Activated naive CD4-positive, alpha-beta T cell treated with anti-CD3 and anti-CD28 coated beads, Interleukin-2, amount 50 U/mL, for 16 hours (primary cell): ENCODE measurements around the gene UTRN.

Experiments
- DNase-seq: peaks from one replicate; pipeline ENCODE4 v3.0.0-alpha.2; 2020

UTRN gene

GRCh38 chr6:144284783-144285547 is at the start of gene UTRN:
Gene UTRN, plus strand, starts transcription at chr6:144285335. Its CDS starts 6,494 bp downstream, at chr6:144291829.
- DNase-seq: peak; percentile 41

GRCh38 chr6:144244688-144245087 is 40.4 kb upstream of the UTRN start:
- no peak for DNase-seq

GRCh38 chr6:144246988-144247387 is 38.1 kb upstream of the UTRN start:
- no peak for DNase-seq

GRCh38 chr6:144248003-144248402 is 37.1 kb upstream of the UTRN start:
- DNase-seq: no peak

- no peak for DNase-seq
Observed at GRCh38 chr6:144248476-144249301, 36.4 kb upstream of the UTRN start.

- no peak for DNase-seq
Observed at GRCh38 chr6:144250276-144250675, 34.9 kb upstream of the UTRN start.

- no peak for DNase-seq
Observed at GRCh38 chr6:144252259-144252658, 32.9 kb upstream of the UTRN start.

- DNase-seq: no peak
Observed at GRCh38 chr6:144259986-144260385, 25.1 kb upstream of the UTRN start.

GRCh38 chr6:144262470-144263369 is 22.4 kb upstream of the UTRN start:
- DNase-seq: peak; percentile 28

- DNase-seq: no peak
Observed at GRCh38 chr6:144263786-144264185, 21.3 kb upstream of the UTRN start.

GRCh38 chr6:144264270-144265060 is 20.7 kb upstream of the UTRN start:
- DNase-seq: no peak

GRCh38 chr6:144265061-144265357 is 20.1 kb upstream of the UTRN start:
- no peak for DNase-seq

- no peak for DNase-seq
Observed at GRCh38 chr6:144265390-144265789, 19.7 kb upstream of the UTRN start.

GRCh38 chr6:144266091-144266649 is 19.0 kb upstream of the UTRN start:
- no peak for DNase-seq

GRCh38 chr6:144268794-144269349 is 16.3 kb upstream of the UTRN start:
- no peak for DNase-seq

- no peak for DNase-seq
Observed at GRCh38 chr6:144277174-144277573, 8.0 kb upstream of the UTRN start.

- DNase-seq: no peak
Observed at GRCh38 chr6:144277605-144278227, 7.4 kb upstream of the UTRN start.

GRCh38 chr6:144278659-144279314 is 6.3 kb upstream of the UTRN start:
- no peak for DNase-seq

GRCh38 chr6:144279484-144280150 is 5.5 kb upstream of the UTRN start:
- DNase-seq: no peak
